HG03565 (cell line): ENCODE results near the gene SLC35B3.
"Not testable (repeated sequence)": the region's sequence is repeated elsewhere in the genome, so short reads cannot be mapped to it uniquely, and the experiment has no call there.

Source experiments
- ATAC-seq: cut with Tn5 transposase; IDR thresholded peaks from one replicate; pipeline ENCODE4 v1.9.1; 2021; ENCODE audit warnings: mild to moderate bottlenecking, moderate library complexity; ENCODE audit not compliant: unreplicated experiment

SLC35B3 gene

GRCh38 chr6:8415280-8415679 is 20.1 kb downstream of the SLC35B3 start:
- ATAC-seq: no peak

GRCh38 chr6:8414844-8415243 is 20.5 kb downstream of the SLC35B3 start:
- no peak for ATAC-seq

GRCh38 chr6:8405946-8406345 is 29.4 kb downstream of the SLC35B3 start:
- ATAC-seq: not testable (repeated sequence)

- ATAC-seq: no peak
Measured at GRCh38 chr6:8402546-8402945, 32.8 kb downstream of the SLC35B3 start.

DNA sequence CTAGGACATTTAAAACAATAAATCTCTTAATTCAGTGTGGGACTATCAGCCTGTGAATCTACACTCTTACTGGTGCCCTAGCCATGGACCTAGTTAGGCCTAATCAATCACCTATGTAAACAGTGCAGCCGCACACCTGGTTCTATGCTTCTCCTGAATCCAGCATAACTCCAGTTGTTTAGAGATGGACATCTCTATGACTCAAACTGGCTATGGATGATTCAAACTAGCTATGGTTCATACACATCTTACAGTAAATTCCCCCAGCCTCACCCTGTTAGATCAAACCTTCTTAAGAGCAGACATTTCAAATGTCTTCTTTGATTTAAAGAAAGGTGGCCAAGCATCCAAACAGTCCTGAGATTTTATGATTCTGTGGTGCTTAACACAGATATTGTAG is 34.7 kb downstream of the SLC35B3 start:
- ATAC-seq: no peak

DNA sequence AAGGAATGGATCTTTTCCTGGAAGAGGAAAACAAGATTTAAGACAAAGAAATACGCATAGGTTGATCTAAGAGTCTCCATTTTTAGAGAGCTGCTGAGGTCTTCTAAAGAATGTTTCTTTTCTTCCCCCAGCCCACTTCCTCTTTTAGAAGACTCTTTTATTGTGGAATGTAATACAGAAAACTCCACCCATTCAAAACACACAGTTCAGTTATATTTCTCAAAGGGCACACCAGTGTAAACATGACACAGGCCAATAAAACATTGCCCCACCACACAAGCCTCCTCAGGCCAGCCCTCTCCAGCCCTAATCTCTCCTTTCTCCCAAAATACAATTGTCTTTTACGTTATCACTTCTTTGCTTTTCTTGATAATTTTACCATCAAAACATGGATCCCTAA is 42.8 kb downstream of the SLC35B3 start:
- ATAC-seq: no peak

- no peak for ATAC-seq
Measured at GRCh38 chr6:8391934-8392333, 43.4 kb downstream of the SLC35B3 start.

- ATAC-seq: no peak
Measured at GRCh38 chr6:8389036-8389818, 46.1 kb downstream of the SLC35B3 start.

- no peak for ATAC-seq
Measured at GRCh38 chr6:8387942-8388437, 47.4 kb downstream of the SLC35B3 start.

DNA sequence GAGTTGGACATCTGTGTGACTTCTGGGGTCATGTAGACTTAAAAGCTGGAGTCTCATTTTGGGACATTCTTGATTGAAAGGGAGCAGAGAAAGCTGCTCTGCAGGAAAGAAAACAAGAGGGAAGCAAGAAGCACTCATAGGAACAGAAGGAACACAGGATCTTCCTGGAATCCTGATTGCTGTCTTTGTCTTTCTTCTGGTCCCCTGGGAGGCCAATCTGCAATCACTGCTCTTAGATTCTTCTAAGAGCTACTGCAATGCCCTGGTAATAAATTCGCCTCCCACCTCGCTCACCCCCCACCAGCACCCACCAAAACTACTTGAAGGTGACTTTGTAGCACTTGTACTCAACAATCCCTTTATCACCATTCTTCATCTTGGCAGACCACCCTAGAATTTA is 51.8 kb downstream of the SLC35B3 start:
- ATAC-seq: no peak

DNA sequence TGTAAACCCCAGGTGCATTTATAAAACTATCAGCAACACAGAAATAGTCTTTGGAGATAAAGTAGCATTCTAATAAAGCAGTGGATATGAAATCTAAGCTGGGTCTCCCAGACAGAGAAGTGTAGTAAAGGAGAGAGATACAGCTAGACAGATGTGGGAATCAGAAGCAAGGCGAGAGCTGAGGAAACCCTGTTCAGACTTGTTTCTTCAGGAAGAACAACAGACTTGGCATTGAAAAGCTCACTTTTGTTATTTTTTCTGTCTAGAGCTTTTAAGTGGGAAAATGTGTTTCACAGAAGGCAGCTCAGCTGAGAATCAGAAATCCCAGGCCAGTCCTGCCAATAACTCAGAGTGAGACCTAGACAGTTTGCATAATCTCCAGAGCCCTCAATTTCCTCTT is 52.9 kb downstream of the SLC35B3 start:
- ATAC-seq: no peak

GRCh38 chr6:8375916-8376315 is 59.4 kb downstream of the SLC35B3 start:
- no peak for ATAC-seq
